Neutrophil (primary cell): ENCODE data around the gene CNTNAP2.

Source experiments
- H3K27ac ChIP-seq: fragments of 200-600 bp; sonication (generic); 2 replicates; pipeline ENCODE4 v1.5.1; 2016; ENCODE audit warnings: mild to moderate bottlenecking, moderate library complexity
- H3K27me3 ChIP-seq: fragments of 200-600 bp; sonication (generic); 2 replicates; pipeline ENCODE4 v1.6.0; 2016; ENCODE audit warnings: mild to moderate bottlenecking
- H3K36me3 ChIP-seq: fragments of 200-600 bp; sonication (generic); 2 replicates; pipeline ENCODE4 v1.5.1; 2017
- H3K4me1 ChIP-seq, 2 experiments: fragments of 200-600 bp in 1 of 2; sonication (generic) in 1 of 2; 1 replicate in 1 of 2; 2 replicates in 1 of 2; pipeline versions ENCODE4 v1.5.1 to v1.6.1; 2013 to 2016; ENCODE audit warnings: low read depth in 1 of 2, low read length in 1 of 2, mild to moderate bottlenecking in 1 of 2, moderate library complexity in 1 of 2; ENCODE audit not compliant: control insufficient read depth in 1 of 2, insufficient read depth in 1 of 2
- H3K4me3 ChIP-seq, 2 experiments: fragments of 200-600 bp in 1 of 2; sonication (generic) in 1 of 2; 1 replicate in 1 of 2; 2 replicates in 1 of 2; pipeline ENCODE4 v1.5.1; 2013 to 2016; ENCODE audit warnings: low read depth in 1 of 2, low read length in 1 of 2, mild to moderate bottlenecking in 1 of 2, moderate library complexity in 1 of 2
- H3K9me3 ChIP-seq: fragments of 200-600 bp; sonication (generic); 2 replicates; pipeline ENCODE4 v1.5.1; 2016
- CTCF ChIP-seq: fragments of 200-600 bp; sonication (generic); IDR thresholded peaks from 2 replicates; pipeline ENCODE4 v1.5.1; 2016; ENCODE audit warnings: antibody characterized with exemption

CNTNAP2 gene

DNA sequence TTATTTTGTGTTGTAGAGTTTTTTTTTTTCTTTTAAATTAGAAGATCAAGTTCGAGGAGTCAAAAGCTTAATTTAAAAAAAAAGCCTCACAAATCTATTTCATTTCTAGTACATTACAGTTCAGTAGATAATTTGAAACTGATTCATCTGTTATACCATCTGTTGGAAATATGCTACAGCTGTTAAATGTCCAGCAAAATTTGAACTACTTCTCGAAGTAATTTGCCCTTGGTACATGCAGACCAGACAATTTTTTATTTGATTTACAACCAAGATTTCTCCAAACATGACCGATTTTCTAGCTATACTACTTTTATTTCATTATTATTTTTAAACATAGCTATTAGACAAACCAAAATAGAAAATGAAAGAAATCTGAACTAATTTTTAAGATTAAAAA is 647.9 kb downstream of the CNTNAP2 start:
- no peaks in the 10 kb centered on the region for H3K36me3 ChIP-seq
- H3K9me3 ChIP-seq, result no peaks in the 10 kb centered on the region
- no peaks in the 10 kb centered on the region for H3K27me3 ChIP-seq
- no peak for TF ChIP-seq CTCF
- no peak overlapping the region for H3K27ac ChIP-seq
- no peaks in the 10 kb centered on the region for H3K4me1 ChIP-seq
- H3K4me3 ChIP-seq, result no peak overlapping the region

- Histone ChIP-seq H3K27ac (no peak overlapping the region), H3K4me3 (no peak overlapping the region), H3K27me3 (no peaks in the 10 kb centered on the region), H3K4me1 (no peaks in the 10 kb centered on the region), H3K36me3 (no peaks in the 10 kb centered on the region), H3K9me3 (no peaks in the 10 kb centered on the region)
- no peak for TF ChIP-seq CTCF
Measured at GRCh38 chr7:146768957-146769356, 652.4 kb downstream of the CNTNAP2 start.

GRCh38 chr7:146772601-146773000 is 656.0 kb downstream of the CNTNAP2 start:
- Histone ChIP-seq H3K4me3 (no peak overlapping the region), H3K36me3 (no peaks in the 10 kb centered on the region), H3K27me3 (no peaks in the 10 kb centered on the region), H3K9me3 (no peaks in the 10 kb centered on the region), H3K27ac (no peak overlapping the region), H3K4me1 (no peaks in the 10 kb centered on the region)
- TF ChIP-seq CTCF, result no peak

- no peak overlapping the region for H3K4me3 ChIP-seq
- H3K9me3 ChIP-seq, result no peaks in the 10 kb centered on the region
- no peak overlapping the region for H3K27ac ChIP-seq
- H3K4me1 ChIP-seq, result no peaks in the 10 kb centered on the region
- no peaks in the 10 kb centered on the region for H3K27me3 ChIP-seq
- TF ChIP-seq CTCF, result no peak
- H3K36me3 ChIP-seq, result no peaks in the 10 kb centered on the region
Measured at GRCh38 chr7:146773506-146773905, 656.9 kb downstream of the CNTNAP2 start.

- Histone ChIP-seq H3K27me3 (no peaks in the 10 kb centered on the region), H3K4me3 (no peak overlapping the region), H3K9me3 (no peaks in the 10 kb centered on the region), H3K4me1 (no peaks in the 10 kb centered on the region), H3K27ac (no peak overlapping the region), H3K36me3 (no peaks in the 10 kb centered on the region)
- TF ChIP-seq CTCF, result no peak
Measured at GRCh38 chr7:146781352-146782116, 664.9 kb downstream of the CNTNAP2 start.
